GM12878 (cell line): ENCODE data around the gene HNRNPLL. TPM values are rescaled to one million over a fixed set of nuclear protein-coding genes. Genes with fewer than 3 reads are reported as not detected.

Source experiments
- ATAC-seq: fragments of 200-7000 bp; cut with Tn5 transposase; 3 replicates; pipeline ENCODE4 v1.9.1; 2020; ENCODE audit warnings: mild to moderate bottlenecking, moderate library complexity
- BruUV-seq: library from RNA; stranded (reverse); fragments of 400-500 nt; replicated peaks from 2 replicates; lab custom pipeline; 2021; lab: Mats Ljungman, UMichigan
- CTCF ChIA-PET: fragments of 300-600 bp; sonication (Branson Sonifier 250); formaldehyde crosslinking; extraction: SDS; loops from one replicate; lab custom pipeline; 2021; ENCODE audit warnings: inconsistent platforms; lab: Yijun Ruan, JAX
- POLR2A ChIA-PET: fragments of 350-600 bp; formaldehyde crosslinking; extraction: SDS; loops from one replicate; lab custom pipeline; 2021; ENCODE audit warnings: inconsistent platforms; lab: Charles Lee
- RAD21 ChIA-PET: fragments of 300-600 bp; sonication (Branson Sonifier 250); formaldehyde crosslinking; loops from one replicate; lab custom pipeline; 2023; ENCODE audit warnings: antibody characterized with exemption; ENCODE audit not compliant: unreplicated experiment; lab: Charles Lee
- SMC1A ChIA-PET: fragments of 300-600 bp; sonication (Branson Sonifier 250); formaldehyde crosslinking; loops from one replicate; lab custom pipeline; 2023; ENCODE audit not compliant: unreplicated experiment, uncharacterized antibody; lab: Charles Lee
- DNase-seq: peaks from one replicate; pipeline ENCODE4 v3.0.0-alpha.2; 2011; ENCODE audit warnings: low read depth, low spot score
- FAIRE-seq: peaks from 3 replicates; lab custom pipeline; 2011; peaks lifted over from hg19 to GRCh38; lab: Jason Lieb, UNC
- H2AFZ ChIP-seq: 2 replicates; pipeline ENCODE4 v1.6.0; 2011; ENCODE audit warnings: low read depth, low read length, control low read depth; ENCODE audit not compliant: control insufficient read depth
- H3K27ac ChIP-seq: 2 replicates; pipeline ENCODE4 v1.5.1; 2011; ENCODE audit warnings: control low read depth; ENCODE audit not compliant: control insufficient read depth, insufficient read depth
- H3K27me3 ChIP-seq, 2 experiments: replicated peaks in 1 of 2; 2 replicates each; pipeline versions ENCODE4 v1.6.0 to v1.6.1; 2011; ENCODE audit warnings: low read length in 1 of 2; ENCODE audit not compliant: control insufficient read depth in 2 of 2, insufficient read depth in 2 of 2
- H3K36me3 ChIP-seq, 2 experiments: 2 replicates each; pipeline ENCODE4 v1.5.1; 2011; ENCODE audit warnings: low read length in 1 of 2; ENCODE audit not compliant: control insufficient read depth in 2 of 2, insufficient read depth in 2 of 2
- H3K4me1 ChIP-seq: 2 replicates; pipeline ENCODE4 v1.6.1; 2011; ENCODE audit warnings: mild to moderate bottlenecking, low read length, moderate library complexity, mixed read lengths; ENCODE audit not compliant: control insufficient read depth, insufficient read depth
- H3K4me2 ChIP-seq: 2 replicates; pipeline ENCODE4 v1.6.0; 2011; ENCODE audit warnings: control low read depth; ENCODE audit not compliant: control insufficient read depth, insufficient read depth
- H3K4me3 ChIP-seq: fragments of 200-600 bp; sonication (generic); 2 replicates; pipeline ENCODE4 v1.5.1; 2016
- H3K79me2 ChIP-seq: 2 replicates; pipeline ENCODE4 v1.6.0; 2011; ENCODE audit warnings: low read length; ENCODE audit not compliant: control insufficient read depth, insufficient read depth
- H3K9ac ChIP-seq: 2 replicates; pipeline ENCODE4 v1.8.0; 2011; ENCODE audit warnings: low read length, control low read depth, mixed read lengths; ENCODE audit not compliant: control insufficient read depth, insufficient read depth
- H3K9me3 ChIP-seq: replicated peaks from 3 replicates; pipeline ENCODE4 v1.5.1; 2011; ENCODE audit warnings: mild to moderate bottlenecking, low read length; ENCODE audit not compliant: control insufficient read depth, insufficient read depth
- H4K20me1 ChIP-seq: 2 replicates; pipeline ENCODE4 v1.6.0; 2011; ENCODE audit not compliant: control insufficient read depth, insufficient read depth
- BRCA1 ChIP-seq: IDR thresholded peaks from 2 replicates; pipeline ENCODE4 v1.6.1; 2011; ENCODE audit warnings: low read depth, low read length, improper control_type of control experiment
- CHD4 ChIP-seq: fragments of 200-600 bp; sonication (generic); IDR thresholded peaks from 2 replicates; pipeline ENCODE4 v1.6.1; 2016; ENCODE audit warnings: mild to moderate bottlenecking
- ETV6 ChIP-seq, 2 experiments: fragments of 450-650 bp in 1 of 2; IDR thresholded peaks in 1 of 2; conservative IDR thresholded peaks in 1 of 2; 2 replicates each; pipeline ENCODE4 v1.6.1; 2014; ENCODE audit warnings: antibody characterized with exemption in 1 of 2, borderline replicate concordance in 1 of 2, low read depth in 1 of 2, mild to moderate bottlenecking in 1 of 2, moderate library complexity in 1 of 2
- IRF4 ChIP-seq: IDR thresholded peaks from 2 replicates; pipeline ENCODE4 v1.6.1; 2011; ENCODE audit warnings: low read depth, low read length
- PML ChIP-seq: IDR thresholded peaks from 2 replicates; pipeline ENCODE4 v1.6.1; 2012; ENCODE audit warnings: low read length, inconsistent platforms
- POLR2A ChIP-seq: IDR thresholded peaks from 2 replicates; pipeline ENCODE4 v1.6.1; 2011; ENCODE audit warnings: low read depth, mild to moderate bottlenecking, low read length
- YBX1 ChIP-seq: fragments of 450-650 bp; IDR thresholded peaks from 2 replicates; pipeline ENCODE4 v1.6.1; 2016; ENCODE audit warnings: antibody characterized with exemption
- ZNF622 ChIP-seq: fragments of 450-650 bp; IDR thresholded peaks from 2 replicates; pipeline ENCODE4 v1.6.1; 2017; ENCODE audit warnings: mild to moderate bottlenecking, inconsistent platforms
- WGBS: methylation state at CpG from one replicate; pipeline ENCODE4 v1.1.6; 2016; ENCODE audit warnings: low lambda C conversion rate; ENCODE audit not compliant: insufficient replicate concordance, insufficient coverage; ENCODE audit errors: missing lambda C conversion rate; 5-methylcytosine and 5-hydroxymethylcytosine counted together
- in situ Hi-C: fragments of 300-500 bp; cut with MboI; formaldehyde crosslinking; loops from 9 replicates; pipeline ENCODE4 v1.14.3; 2018; ENCODE audit warnings: mixed read lengths
- intact Hi-C: fragments of 100-400 bp; cut with micrococcal nuclease; formaldehyde crosslinking; loops from one replicate; pipeline ENCODE4 v1.14.2; 2022; ENCODE audit not compliant: unreplicated experiment
- polyA plus RNA-seq, 11 experiments: library from polyadenylated mRNA; depleted of rRNA in 4 of 11; unstranded in 6 of 11; stranded (reverse) in 5 of 11; fragments of >200 nt; fragmentation: Nextera tagmentation in 4 of 11; fragmentation: Illumina TruSeq in 1 of 11; extraction: Ambion mirVana in 4 of 11; extraction: Trizol in 1 of 11; gene quantifications; 1 replicate in 1 of 11; 2 replicates in 10 of 11; pipeline versions ENCODE4 v1.2.1 to v1.2.3, GENCODE V29; 2011 to 2016; ENCODE audit warnings: inconsistent platforms in 2 of 11, missing spikeins in 2 of 11, low read depth in 1 of 11
- total RNA-seq, 4 experiments: library from RNA; depleted of rRNA in 3 of 4; stranded (reverse); fragments of >200 nt in 3 of 4; fragmentation: Illumina TruSeq in 1 of 4; extraction: Trizol in 1 of 4; gene quantifications; 2 replicates each; pipeline versions ENCODE4 v1.2.1 to v1.2.3, GENCODE V29; 2013 to 2021
- TF ChIP-seq, protein P1 (sequence below), 3 experiments: IDR thresholded peaks in 2 of 3; conservative IDR thresholded peaks in 1 of 3; 2 replicates each; pipeline ENCODE4 v1.5.1; 2011; ENCODE audit warnings: low read depth in 3 of 3, low read length in 3 of 3, mild to moderate bottlenecking in 3 of 3, control low read depth in 2 of 3, moderate library complexity in 2 of 3, inconsistent platforms in 1 of 3, mixed read lengths in 1 of 3; ENCODE audit not compliant: control insufficient read depth in 2 of 3, insufficient read depth in 1 of 3; ENCODE audit errors: extremely low read depth in 1 of 3
- TF ChIP-seq, protein P2 (sequence below): IDR thresholded peaks from 2 replicates; pipeline ENCODE4 v1.6.1; 2012; ENCODE audit warnings: mild to moderate bottlenecking, low read depth, low read length

HNRNPLL gene
- total and polyA plus RNA-seq, 10 of the 15 experiments (the other 5 are each of a cell fraction or from before 2014, with no cell fraction given) = 0.98 to 27.1 (median 2.9) TPM

DNA sequence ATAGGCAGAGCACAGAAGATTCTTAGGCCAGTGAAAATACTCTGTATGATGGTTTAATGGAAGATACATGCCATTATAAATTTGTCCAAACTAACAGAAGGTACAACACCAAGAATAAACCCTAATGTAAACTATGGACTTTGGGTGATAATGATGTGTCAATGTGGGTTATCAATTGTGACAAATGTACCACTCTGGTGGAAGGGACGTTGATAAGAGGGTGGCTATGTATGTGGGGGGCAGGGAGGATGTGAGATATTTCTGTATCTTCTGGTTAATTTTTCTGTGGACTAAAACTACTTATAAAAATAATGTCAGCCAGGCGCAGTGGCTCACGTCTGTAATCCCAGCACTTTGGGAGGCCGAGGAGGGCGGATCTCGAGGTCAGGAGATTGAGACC, 86.2 kb downstream of the HNRNPLL start:
- no peaks in the 10 kb centered on the region for H3K27me3 ChIP-seq
- H3K9me3 ChIP-seq = no peaks in the 10 kb centered on the region
- 48% methylated on average over 6 of the region's 6 CpGs for whole genome bisulfite sequencing
- in situ Hi-C loops (no loop called here), intact Hi-C loops (no loop called here)
- CTCF ChIA-PET = no interaction called here
- DNase-seq = no peak
- ATAC-seq = no peak
- no peak overlapping the region for H3K27ac ChIP-seq
- no peaks in the 10 kb centered on the region for H3K4me1 ChIP-seq
- no peak overlapping the region for H3K4me2 ChIP-seq
- H3K4me3 ChIP-seq = no peak overlapping the region
- TF ChIP-seq CHD4 (no peak), IRF4 (no peak), PML (no peak)
- POLR2A ChIA-PET = no interaction called here
- no TSS peak for BruUV-seq
- SMC1A ChIA-PET = interaction anchor here (1.5 kb wide), 1 partner anchor 199 kb away, joined by 5 read pairs; no protein-coding TSS in a partner anchor
- FAIRE-seq = no peak
- no peak overlapping the region for H2AFZ ChIP-seq
- no peak overlapping the region for H3K9ac ChIP-seq
- RAD21 ChIA-PET = no interaction called here
- no peaks in the 10 kb centered on the region for H4K20me1 ChIP-seq
- H3K79me2 ChIP-seq = no peaks in the 10 kb centered on the region
- no peaks in the 10 kb centered on the region for H3K36me3 ChIP-seq

DNA sequence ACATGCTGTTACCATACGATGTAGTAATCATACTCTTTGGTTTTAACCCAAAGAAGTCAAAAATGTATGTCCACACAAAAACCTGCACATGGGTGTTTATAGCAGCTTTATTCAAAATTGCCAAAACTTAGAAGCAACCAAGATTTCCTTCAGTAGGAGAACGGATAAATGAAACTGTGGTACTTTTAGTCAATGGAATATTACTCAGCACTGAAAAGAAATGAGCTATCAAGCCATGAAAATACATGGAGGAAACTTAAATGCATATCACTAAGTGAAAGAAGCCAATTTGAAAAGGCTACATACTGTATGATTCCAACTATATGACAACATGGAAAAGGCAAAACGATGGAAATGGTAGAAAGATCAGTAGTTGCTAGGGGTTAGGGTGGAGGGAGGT, 86.6 kb downstream of the HNRNPLL start:
- DNase-seq = no peak
- Histone ChIP-seq H3K4me3 (no peak overlapping the region), H3K79me2 (no peaks in the 10 kb centered on the region), H3K4me1 (no peaks in the 10 kb centered on the region), H3K27ac (no peak overlapping the region), H4K20me1 (no peaks in the 10 kb centered on the region), H2AFZ (no peak overlapping the region), H3K9me3 (no peaks in the 10 kb centered on the region), H3K36me3 (no peaks in the 10 kb centered on the region), H3K4me2 (no peak overlapping the region), H3K27me3 (no peaks in the 10 kb centered on the region), H3K9ac (no peak overlapping the region)
- intact Hi-C loops (no loop called here), in situ Hi-C loops (no loop called here)
- no TSS peak for BruUV-seq
- CTCF ChIA-PET = no interaction called here
- TF ChIP-seq YBX1 (no peak), BRCA1 (no peak), ZNF622 (no peak), POLR2A (no peak), ETV6 (conservative IDR thresholded peaks at IDR 0.05 in 1 of 2, IDR thresholded peaks at IDR 0.05 in 1 of 2; ENCODE audit: borderline replicate concordance in 1 of 2, low read depth in 1 of 2) (no peak)
- TF ChIP-seq, protein P1, sequence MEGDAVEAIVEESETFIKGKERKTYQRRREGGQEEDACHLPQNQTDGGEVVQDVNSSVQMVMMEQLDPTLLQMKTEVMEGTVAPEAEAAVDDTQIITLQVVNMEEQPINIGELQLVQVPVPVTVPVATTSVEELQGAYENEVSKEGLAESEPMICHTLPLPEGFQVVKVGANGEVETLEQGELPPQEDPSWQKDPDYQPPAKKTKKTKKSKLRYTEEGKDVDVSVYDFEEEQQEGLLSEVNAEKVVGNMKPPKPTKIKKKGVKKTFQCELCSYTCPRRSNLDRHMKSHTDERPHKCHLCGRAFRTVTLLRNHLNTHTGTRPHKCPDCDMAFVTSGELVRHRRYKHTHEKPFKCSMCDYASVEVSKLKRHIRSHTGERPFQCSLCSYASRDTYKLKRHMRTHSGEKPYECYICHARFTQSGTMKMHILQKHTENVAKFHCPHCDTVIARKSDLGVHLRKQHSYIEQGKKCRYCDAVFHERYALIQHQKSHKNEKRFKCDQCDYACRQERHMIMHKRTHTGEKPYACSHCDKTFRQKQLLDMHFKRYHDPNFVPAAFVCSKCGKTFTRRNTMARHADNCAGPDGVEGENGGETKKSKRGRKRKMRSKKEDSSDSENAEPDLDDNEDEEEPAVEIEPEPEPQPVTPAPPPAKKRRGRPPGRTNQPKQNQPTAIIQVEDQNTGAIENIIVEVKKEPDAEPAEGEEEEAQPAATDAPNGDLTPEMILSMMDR (IDR thresholded peaks at IDR 0.05 in 2 of 3, conservative IDR thresholded peaks at IDR 0.05 in 1 of 3; ENCODE audit: control insufficient read depth in 2 of 3, extremely low read depth in 1 of 3, insufficient read depth in 1 of 3, low read depth in 3 of 3, low read length in 3 of 3) = no peak
- TF ChIP-seq, protein P2, sequence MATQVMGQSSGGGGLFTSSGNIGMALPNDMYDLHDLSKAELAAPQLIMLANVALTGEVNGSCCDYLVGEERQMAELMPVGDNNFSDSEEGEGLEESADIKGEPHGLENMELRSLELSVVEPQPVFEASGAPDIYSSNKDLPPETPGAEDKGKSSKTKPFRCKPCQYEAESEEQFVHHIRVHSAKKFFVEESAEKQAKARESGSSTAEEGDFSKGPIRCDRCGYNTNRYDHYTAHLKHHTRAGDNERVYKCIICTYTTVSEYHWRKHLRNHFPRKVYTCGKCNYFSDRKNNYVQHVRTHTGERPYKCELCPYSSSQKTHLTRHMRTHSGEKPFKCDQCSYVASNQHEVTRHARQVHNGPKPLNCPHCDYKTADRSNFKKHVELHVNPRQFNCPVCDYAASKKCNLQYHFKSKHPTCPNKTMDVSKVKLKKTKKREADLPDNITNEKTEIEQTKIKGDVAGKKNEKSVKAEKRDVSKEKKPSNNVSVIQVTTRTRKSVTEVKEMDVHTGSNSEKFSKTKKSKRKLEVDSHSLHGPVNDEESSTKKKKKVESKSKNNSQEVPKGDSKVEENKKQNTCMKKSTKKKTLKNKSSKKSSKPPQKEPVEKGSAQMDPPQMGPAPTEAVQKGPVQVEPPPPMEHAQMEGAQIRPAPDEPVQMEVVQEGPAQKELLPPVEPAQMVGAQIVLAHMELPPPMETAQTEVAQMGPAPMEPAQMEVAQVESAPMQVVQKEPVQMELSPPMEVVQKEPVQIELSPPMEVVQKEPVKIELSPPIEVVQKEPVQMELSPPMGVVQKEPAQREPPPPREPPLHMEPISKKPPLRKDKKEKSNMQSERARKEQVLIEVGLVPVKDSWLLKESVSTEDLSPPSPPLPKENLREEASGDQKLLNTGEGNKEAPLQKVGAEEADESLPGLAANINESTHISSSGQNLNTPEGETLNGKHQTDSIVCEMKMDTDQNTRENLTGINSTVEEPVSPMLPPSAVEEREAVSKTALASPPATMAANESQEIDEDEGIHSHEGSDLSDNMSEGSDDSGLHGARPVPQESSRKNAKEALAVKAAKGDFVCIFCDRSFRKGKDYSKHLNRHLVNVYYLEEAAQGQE = no peak
- no peak for FAIRE-seq
- RAD21 ChIA-PET = no interaction called here
- ATAC-seq = no peak
- POLR2A ChIA-PET = no interaction called here
- WGBS = 42% methylated on average over 3 of the region's 3 CpGs
- SMC1A ChIA-PET = interaction anchor here (0.8 to 1.5 kb wide), 2 partner anchors 45 to 198 kb away, joined by 3 to 5 read pairs; no protein-coding TSS in a partner anchor
